H1 (cell line): Measurements from ENCODE around the gene AMPD1. TPM values are rescaled to one million over a fixed set of nuclear protein-coding genes. Genes with fewer than 3 reads are reported as not detected.

Experiments used
- CEBPB ChIP-seq: IDR thresholded peaks from 2 replicates; pipeline ENCODE4 v1.6.1; 2012; ENCODE audit warnings: low read depth, low read length
- CHD7 ChIP-seq: fragments of 300-600 bp; sonication (generic); IDR thresholded peaks from 2 replicates; pipeline ENCODE4 v1.7.1; 2012; ENCODE audit warnings: low read length, moderate library complexity, mild to moderate bottlenecking, inconsistent platforms; ENCODE audit not compliant: insufficient replicate concordance
- polyA plus RNA-seq, 7 experiments: library from polyadenylated mRNA; depleted of rRNA in 3 of 7; stranded (reverse) in 5 of 7; unstranded in 2 of 7; fragments of >200 nt in 5 of 7; fragments of 200-250 nt in 2 of 7; gene quantifications; 1 replicate in 5 of 7; 2 replicates in 1 of 7; 4 replicates in 1 of 7; pipeline versions ENCODE4 v1.2.1 to v1.2.3, GENCODE V29; 2011 to 2013; ENCODE audit warnings: missing spikeins in 2 of 7, mixed read lengths in 2 of 7
- total RNA-seq: library from RNA; stranded (reverse); fragmentation: NEBNext Ultra II Directional; extraction: Animal tissue kit (Norgen Biotek cat#: 25700); gene quantifications from 2 replicates; pipeline ENCODE4 v1.2.1, GENCODE V29; 2021
- TF ChIP-seq, protein P1 (sequence below): IDR thresholded peaks from 2 replicates; pipeline ENCODE4 v1.6.1; 2012; ENCODE audit warnings: low read length, inconsistent platforms

Gene AMPD1
- total and polyA plus RNA-seq, 2 of the 8 experiments (the other 6 are each of a cell fraction or from before 2014, with no cell fraction given), result not detected

DNA sequence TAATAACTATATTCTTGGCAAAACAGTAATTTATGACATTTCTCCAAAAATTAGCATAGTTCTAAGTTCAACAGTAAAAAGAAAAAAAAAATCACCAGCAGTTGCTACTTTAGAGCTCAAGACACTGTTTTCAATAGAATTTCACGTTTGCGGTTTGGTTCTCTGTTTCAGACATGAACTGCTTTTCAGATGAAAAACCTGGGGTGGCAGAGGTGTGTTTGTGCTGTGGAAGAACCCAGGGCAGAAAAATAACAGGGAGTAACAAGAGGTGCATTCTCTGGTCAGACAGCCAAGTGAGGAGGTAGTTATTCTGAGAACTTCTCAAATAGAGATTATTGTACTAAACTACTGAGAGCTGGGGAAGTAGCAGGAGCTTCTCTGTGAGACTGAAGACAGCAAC is 12.3 kb upstream of the AMPD1 start (continued):
- TF ChIP-seq CHD7 (no peak), CEBPB (no peak)
- TF ChIP-seq, protein P1, sequence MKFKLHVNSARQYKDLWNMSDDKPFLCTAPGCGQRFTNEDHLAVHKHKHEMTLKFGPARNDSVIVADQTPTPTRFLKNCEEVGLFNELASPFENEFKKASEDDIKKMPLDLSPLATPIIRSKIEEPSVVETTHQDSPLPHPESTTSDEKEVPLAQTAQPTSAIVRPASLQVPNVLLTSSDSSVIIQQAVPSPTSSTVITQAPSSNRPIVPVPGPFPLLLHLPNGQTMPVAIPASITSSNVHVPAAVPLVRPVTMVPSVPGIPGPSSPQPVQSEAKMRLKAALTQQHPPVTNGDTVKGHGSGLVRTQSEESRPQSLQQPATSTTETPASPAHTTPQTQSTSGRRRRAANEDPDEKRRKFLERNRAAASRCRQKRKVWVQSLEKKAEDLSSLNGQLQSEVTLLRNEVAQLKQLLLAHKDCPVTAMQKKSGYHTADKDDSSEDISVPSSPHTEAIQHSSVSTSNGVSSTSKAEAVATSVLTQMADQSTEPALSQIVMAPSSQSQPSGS, result no peak
